ENCODE measurements around the gene HPS4. TPM values are rescaled to one million over a fixed set of nuclear protein-coding genes. Genes with fewer than 3 reads are reported as not detected.

HPS4 gene
- total and polyA plus RNA-seq, 10 of the 15 experiments (the other 5 are each of a cell fraction or from before 2014, with no cell fraction given) = 11.7 to 36.7 (median 30.8) TPM

DNA sequence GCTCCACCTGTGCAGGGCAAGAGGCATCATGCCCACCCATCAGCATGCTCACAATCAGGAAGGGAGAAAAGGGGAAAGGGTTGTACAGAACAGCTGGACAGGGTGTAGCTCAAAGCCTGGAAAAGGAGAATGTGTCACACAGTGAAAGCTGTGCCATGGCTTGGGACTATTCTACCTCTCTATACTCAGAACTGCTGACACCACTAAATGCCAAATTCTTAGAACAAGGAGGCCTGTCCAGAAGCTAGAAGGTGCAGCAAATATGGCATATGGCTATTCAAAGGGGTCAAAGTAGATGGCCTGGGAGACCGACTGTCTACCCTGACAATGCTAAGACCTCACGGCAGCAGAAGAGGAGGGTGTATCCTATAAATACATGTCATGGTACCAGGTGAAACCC lies 12.8 kb downstream of the HPS4 start:
- ChIA-PET RAD21 (ENCODE audit: unreplicated experiment) (no interaction called here), POLR2A (interaction anchor here (1.0 kb wide), 1 partner anchor 171 kb away, joined by 4 read pairs; no protein-coding TSS in a partner anchor), CTCF (interaction anchor here (1.9 to 4.9 kb wide), 2 partner anchors 8 to 10 kb away, joined by 4 to 23 read pairs; no protein-coding TSS in a partner anchor), SMC1A (ENCODE audit: uncharacterized antibody, unreplicated experiment) (no interaction called here)
- Histone ChIP-seq H3K9ac (ENCODE audit: control insufficient read depth, insufficient read depth, low read length) (no peak overlapping the region), H3K27me3 (replicated peaks in 1 of 2; ENCODE audit: control insufficient read depth in 2 of 2, insufficient read depth in 2 of 2, low read length in 1 of 2) (no peaks in the 10 kb centered on the region), H3K79me2 (ENCODE audit: control insufficient read depth, insufficient read depth, low read length) (no peaks in the 10 kb centered on the region; the same call in 1 of the 2 replicates), H3K27ac (ENCODE audit: control insufficient read depth, insufficient read depth) (no peak overlapping the region), H3K4me2 (ENCODE audit: control insufficient read depth, insufficient read depth) (no peak overlapping the region), H3K4me3 (no peak overlapping the region), H3K9me3 (replicated peaks; ENCODE audit: control insufficient read depth, insufficient read depth, low read length) (no peaks in the 10 kb centered on the region), H3K36me3 (ENCODE audit: control insufficient read depth in 2 of 2, insufficient read depth in 2 of 2, low read length in 1 of 2) (peaks cover 24 to 32% of the 10 kb centered on the region in 2 experiments), H2AFZ (ENCODE audit: control insufficient read depth, low read depth, low read length) (no peak overlapping the region), H4K20me1 (ENCODE audit: control insufficient read depth, insufficient read depth) (no peaks in the 10 kb centered on the region), H3K4me1 (ENCODE audit: control insufficient read depth, insufficient read depth, low read length) (peaks cover 5% of the 10 kb centered on the region)
- WGBS (ENCODE audit: insufficient coverage, insufficient replicate concordance, low lambda C conversion rate, missing lambda C conversion rate) = 96% methylated on average over 2 of the region's 2 CpGs
- no TSS peak for BruUV-seq (replicated peaks)
- TF ChIP-seq TCF7 (IDR thresholded peaks at IDR 0.05; ENCODE audit: borderline replicate concordance) = no peak
- TF ChIP-seq CEBPZ (IDR thresholded peaks at IDR 0.05; ENCODE audit: low read depth, low read length) = no peak
- TF ChIP-seq TARDBP (IDR thresholded peaks at IDR 0.05; ENCODE audit: borderline replicate concordance) = no peak
- no peak for TF ChIP-seq NFYA (IDR thresholded peaks at IDR 0.05; ENCODE audit: borderline replicate concordance, low read depth, low read length)
- TF ChIP-seq, protein P1, sequence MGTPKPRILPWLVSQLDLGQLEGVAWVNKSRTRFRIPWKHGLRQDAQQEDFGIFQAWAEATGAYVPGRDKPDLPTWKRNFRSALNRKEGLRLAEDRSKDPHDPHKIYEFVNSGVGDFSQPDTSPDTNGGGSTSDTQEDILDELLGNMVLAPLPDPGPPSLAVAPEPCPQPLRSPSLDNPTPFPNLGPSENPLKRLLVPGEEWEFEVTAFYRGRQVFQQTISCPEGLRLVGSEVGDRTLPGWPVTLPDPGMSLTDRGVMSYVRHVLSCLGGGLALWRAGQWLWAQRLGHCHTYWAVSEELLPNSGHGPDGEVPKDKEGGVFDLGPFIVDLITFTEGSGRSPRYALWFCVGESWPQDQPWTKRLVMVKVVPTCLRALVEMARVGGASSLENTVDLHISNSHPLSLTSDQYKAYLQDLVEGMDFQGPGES (IDR thresholded peaks at IDR 0.05) = no peak
- TF ChIP-seq, protein P2, sequence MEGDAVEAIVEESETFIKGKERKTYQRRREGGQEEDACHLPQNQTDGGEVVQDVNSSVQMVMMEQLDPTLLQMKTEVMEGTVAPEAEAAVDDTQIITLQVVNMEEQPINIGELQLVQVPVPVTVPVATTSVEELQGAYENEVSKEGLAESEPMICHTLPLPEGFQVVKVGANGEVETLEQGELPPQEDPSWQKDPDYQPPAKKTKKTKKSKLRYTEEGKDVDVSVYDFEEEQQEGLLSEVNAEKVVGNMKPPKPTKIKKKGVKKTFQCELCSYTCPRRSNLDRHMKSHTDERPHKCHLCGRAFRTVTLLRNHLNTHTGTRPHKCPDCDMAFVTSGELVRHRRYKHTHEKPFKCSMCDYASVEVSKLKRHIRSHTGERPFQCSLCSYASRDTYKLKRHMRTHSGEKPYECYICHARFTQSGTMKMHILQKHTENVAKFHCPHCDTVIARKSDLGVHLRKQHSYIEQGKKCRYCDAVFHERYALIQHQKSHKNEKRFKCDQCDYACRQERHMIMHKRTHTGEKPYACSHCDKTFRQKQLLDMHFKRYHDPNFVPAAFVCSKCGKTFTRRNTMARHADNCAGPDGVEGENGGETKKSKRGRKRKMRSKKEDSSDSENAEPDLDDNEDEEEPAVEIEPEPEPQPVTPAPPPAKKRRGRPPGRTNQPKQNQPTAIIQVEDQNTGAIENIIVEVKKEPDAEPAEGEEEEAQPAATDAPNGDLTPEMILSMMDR (IDR thresholded peaks at IDR 0.05 in 2 of 3, conservative IDR thresholded peaks at IDR 0.05 in 1 of 3; ENCODE audit: control insufficient read depth in 2 of 3, extremely low read depth in 1 of 3, insufficient read depth in 1 of 3, low read depth in 3 of 3, low read length in 3 of 3) = no peak
- TF ChIP-seq RELB (IDR thresholded peaks at IDR 0.05; ENCODE audit: low read depth) = no peak
- TF ChIP-seq USF1 (IDR thresholded peaks at IDR 0.05; ENCODE audit: borderline replicate concordance, extremely low read length, insufficient read depth, low read depth, low read length) = no peak
- TF ChIP-seq MTA2 (IDR thresholded peaks at IDR 0.05; ENCODE audit: low read depth) = no peak
- TF ChIP-seq KDM1A (IDR thresholded peaks at IDR 0.05; ENCODE audit: borderline replicate concordance) = no peak
- no peak for TF ChIP-seq YBX1 (IDR thresholded peaks at IDR 0.05)
- intact Hi-C loops (cut with micrococcal nuclease; ENCODE audit: unreplicated experiment) (no loop called here), in situ Hi-C loops (cut with MboI) (no loop called here)
- DNase-seq (ENCODE audit: low read depth, low spot score) (no peak), FAIRE-seq (no peak), ATAC-seq (no peak)

Measured in GM12878 (cell line).